ENCODE data around the gene GRAMD1C.

Gene GRAMD1C

GRCh38 chr3:113838631-113839209 lies at the start of gene GRAMD1C:
Gene GRAMD1C (plus strand): TSS chr3:113838788. CDS start chr3:113838910, 122 bp downstream.
- DNase-seq, result peak; percentile 77
- Histone ChIP-seq H3K27me3 (replicated peaks) (no peaks in the 10 kb centered on the region), H3K27ac (peak within 1 kb of the TSS; percentile 61), H3K4me3 (ENCODE audit: low read depth, low read length) (peak within 1 kb of the TSS; percentile 72), H3K36me3 (replicated peaks) (no peaks in the 10 kb centered on the region)
- TF ChIP-seq, protein P1, sequence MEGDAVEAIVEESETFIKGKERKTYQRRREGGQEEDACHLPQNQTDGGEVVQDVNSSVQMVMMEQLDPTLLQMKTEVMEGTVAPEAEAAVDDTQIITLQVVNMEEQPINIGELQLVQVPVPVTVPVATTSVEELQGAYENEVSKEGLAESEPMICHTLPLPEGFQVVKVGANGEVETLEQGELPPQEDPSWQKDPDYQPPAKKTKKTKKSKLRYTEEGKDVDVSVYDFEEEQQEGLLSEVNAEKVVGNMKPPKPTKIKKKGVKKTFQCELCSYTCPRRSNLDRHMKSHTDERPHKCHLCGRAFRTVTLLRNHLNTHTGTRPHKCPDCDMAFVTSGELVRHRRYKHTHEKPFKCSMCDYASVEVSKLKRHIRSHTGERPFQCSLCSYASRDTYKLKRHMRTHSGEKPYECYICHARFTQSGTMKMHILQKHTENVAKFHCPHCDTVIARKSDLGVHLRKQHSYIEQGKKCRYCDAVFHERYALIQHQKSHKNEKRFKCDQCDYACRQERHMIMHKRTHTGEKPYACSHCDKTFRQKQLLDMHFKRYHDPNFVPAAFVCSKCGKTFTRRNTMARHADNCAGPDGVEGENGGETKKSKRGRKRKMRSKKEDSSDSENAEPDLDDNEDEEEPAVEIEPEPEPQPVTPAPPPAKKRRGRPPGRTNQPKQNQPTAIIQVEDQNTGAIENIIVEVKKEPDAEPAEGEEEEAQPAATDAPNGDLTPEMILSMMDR (IDR thresholded peaks at IDR 0.05; ENCODE audit: low read depth, low read length, missing control alignments), result peak; percentile 90
- in situ Hi-C loops (cut with HindIII; ENCODE audit: low pct_ligation_motif_present, low sequenced_read_pairs), result no loop called here

DNA sequence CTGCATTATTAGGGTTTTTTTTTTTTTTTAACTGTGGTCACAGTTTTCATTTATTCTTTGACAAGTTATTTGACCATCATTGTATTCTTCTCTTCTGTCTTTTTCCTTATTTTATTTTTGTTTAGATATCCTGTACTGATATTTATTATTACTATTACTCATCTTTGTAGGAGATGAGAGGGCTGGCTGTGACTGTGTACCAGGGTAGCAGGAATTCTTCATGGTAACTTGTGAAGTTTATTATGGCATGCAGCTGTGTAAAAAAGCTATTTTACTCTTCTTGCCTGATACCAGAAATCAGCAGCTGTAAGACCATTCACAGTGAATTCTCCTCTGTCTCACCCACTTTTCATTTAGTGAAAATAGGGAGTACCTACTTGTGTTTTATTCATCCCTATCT lies 47.2 kb upstream of the GRAMD1C start:
- H3K27me3 ChIP-seq (replicated peaks), result no peaks in the 10 kb centered on the region
- in situ Hi-C loops (cut with HindIII; ENCODE audit: low pct_ligation_motif_present, low sequenced_read_pairs), result no loop called here
- no peak overlapping the region for H3K27ac ChIP-seq
- H3K36me3 ChIP-seq (replicated peaks), result peaks cover 12% of the 10 kb centered on the region
- no peak overlapping the region for H3K4me3 ChIP-seq (ENCODE audit: low read depth, low read length)
- TF ChIP-seq, protein P1 (IDR thresholded peaks at IDR 0.05; ENCODE audit: low read depth, low read length, missing control alignments), result no peak
- DNase-seq, result peak; percentile 11

DNA sequence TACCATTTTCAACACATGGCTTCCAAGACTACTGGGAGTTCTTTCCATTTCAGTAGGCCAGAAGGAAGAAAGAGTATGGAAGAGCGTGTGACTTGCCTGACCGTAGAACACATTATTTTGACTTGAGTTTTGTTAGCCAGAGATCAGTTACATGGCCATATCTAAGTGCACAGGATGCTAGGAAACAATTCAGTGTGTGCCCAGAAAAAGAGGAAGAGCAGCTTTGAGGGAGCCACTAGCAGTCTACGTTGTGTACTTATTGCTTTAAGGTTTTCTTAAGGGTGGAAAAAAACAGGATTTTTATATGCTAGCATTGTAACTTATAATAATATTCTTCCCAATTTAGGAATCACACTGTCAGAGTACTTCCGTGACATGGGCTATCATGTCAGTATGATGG lies 44.1 kb upstream of the GRAMD1C start:
- no peak overlapping the region for H3K27ac ChIP-seq

GRCh38 chr3:113795693-113796092 lies 42.9 kb upstream of the GRAMD1C start:
- TF ChIP-seq, protein P1 (IDR thresholded peaks at IDR 0.05; ENCODE audit: low read depth, low read length, missing control alignments), result peak; percentile 7
- DNase-seq, result no peak
- no peak overlapping the region for H3K27ac ChIP-seq
- H3K4me3 ChIP-seq (ENCODE audit: low read depth, low read length), result no peak overlapping the region
- in situ Hi-C loops (cut with HindIII; ENCODE audit: low pct_ligation_motif_present, low sequenced_read_pairs), result no loop called here
- H3K27me3 ChIP-seq (replicated peaks), result no peaks in the 10 kb centered on the region
- peaks cover 11% of the 10 kb centered on the region for H3K36me3 ChIP-seq (replicated peaks)

More for the DNA sequence above, 44.1 kb upstream of the GRAMD1C start:
- in situ Hi-C loops (cut with HindIII; ENCODE audit: low pct_ligation_motif_present, low sequenced_read_pairs), result no loop called here
- Histone ChIP-seq H3K36me3 (replicated peaks) (peaks cover 13% of the 10 kb centered on the region), H3K4me3 (ENCODE audit: low read depth, low read length) (no peak overlapping the region), H3K27me3 (replicated peaks) (no peaks in the 10 kb centered on the region)
- DNase-seq, result no peak
- TF ChIP-seq, protein P1 (IDR thresholded peaks at IDR 0.05; ENCODE audit: low read depth, low read length, missing control alignments), result no peak

- no peak for DNase-seq
- Histone ChIP-seq H3K36me3 (replicated peaks) (peaks cover 18% of the 10 kb centered on the region), H3K27me3 (replicated peaks) (no peaks in the 10 kb centered on the region), H3K27ac (no peak overlapping the region), H3K4me3 (ENCODE audit: low read depth, low read length) (no peak overlapping the region)
- in situ Hi-C loops (cut with HindIII; ENCODE audit: low pct_ligation_motif_present, low sequenced_read_pairs), result no loop called here
- TF ChIP-seq, protein P1 (IDR thresholded peaks at IDR 0.05; ENCODE audit: low read depth, low read length, missing control alignments), result no peak
These were observed 35.7 kb upstream of the GRAMD1C start for GRCh38 chr3:113802795-113803455.
